Tibial nerve (tissue), 4 donors: Measurements from ENCODE around the gene ZSCAN2. TPM values are rescaled to one million over a fixed set of nuclear protein-coding genes. Genes with fewer than 3 reads are reported as not detected.

Experiments
- DNase-seq, 2 donors: peaks; one replicate each; pipeline ENCODE4 v3.0.0-alpha.2; 2019; ENCODE audit warnings: low spot score in 2 of 2
- H3K27ac ChIP-seq, 4 donors: fragments of 200-600 bp; sonication (generic) in 3 of 4; one replicate each; pipeline ENCODE4 v1.5.1; 2017 to 2019; ENCODE audit warnings: mild to moderate bottlenecking in 1 of 4
- H3K27me3 ChIP-seq, 2 donors: fragments of 200-600 bp; sonication (generic) in 1 of 2; one replicate each; pipeline versions ENCODE4 v1.5.1 to v1.6.0; 2017 to 2019
- H3K36me3 ChIP-seq, 3 donors: fragments of 200-600 bp; sonication (generic); one replicate each; pipeline ENCODE4 v1.5.1; 2018 to 2019
- H3K4me1 ChIP-seq, 4 donors: fragments of 200-600 bp; sonication (generic) in 3 of 4; one replicate each; pipeline ENCODE4 v1.5.1; 2017 to 2019
- H3K4me3 ChIP-seq, 4 donors: fragments of 200-600 bp; sonication (generic) in 3 of 4; one replicate each; pipeline ENCODE4 v1.5.1; 2017 to 2019; ENCODE audit warnings: mild to moderate bottlenecking in 1 of 4, moderate library complexity in 1 of 4
- H3K9me3 ChIP-seq, 4 donors: fragments of 200-600 bp; sonication (generic) in 3 of 4; one replicate each; pipeline ENCODE4 v1.5.1; 2017 to 2019
- EP300 ChIP-seq, 2 donors: sonication (generic); formaldehyde crosslinking; IDR thresholded peaks; one replicate each; pipeline ENCODE4 v1.6.1; 2017; ENCODE audit warnings: antibody characterized with exemption in 2 of 2, mild to moderate bottlenecking in 1 of 2
- POLR2A ChIP-seq, 2 donors: fragments of 450-650 bp; IDR thresholded peaks; one replicate each; pipeline ENCODE4 v1.6.1; 2017; ENCODE audit warnings: antibody characterized with exemption in 2 of 2, mild to moderate bottlenecking in 2 of 2, moderate library complexity in 2 of 2
- WGBS, 2 donors: methylation state at CpG; one replicate each; pipeline ENCODE4 v1.1.5; 2018; 5-methylcytosine and 5-hydroxymethylcytosine counted together
- total RNA-seq, 4 donors: library from RNA; depleted of rRNA; stranded (reverse); fragments of >200 nt; gene quantifications; one replicate each; pipeline ENCODE4 v1.1.0, GENCODE V29; 2016
- TF ChIP-seq, protein P1 (sequence below), 5 experiments: fragments of 200-600 bp in 3 of 5; fragments of 450-650 bp in 2 of 5; sonication (generic) in 3 of 5; IDR thresholded peaks; one replicate each; pipeline ENCODE4 v1.5.1; 2016 to 2019; ENCODE audit warnings: antibody characterized with exemption in 5 of 5, mild to moderate bottlenecking in 3 of 5, moderate library complexity in 2 of 5

The ZSCAN2 gene
- total RNA-seq, 4 donors from 2014 or later = 4.1 to 7.2 (median 5.2) TPM

DNA sequence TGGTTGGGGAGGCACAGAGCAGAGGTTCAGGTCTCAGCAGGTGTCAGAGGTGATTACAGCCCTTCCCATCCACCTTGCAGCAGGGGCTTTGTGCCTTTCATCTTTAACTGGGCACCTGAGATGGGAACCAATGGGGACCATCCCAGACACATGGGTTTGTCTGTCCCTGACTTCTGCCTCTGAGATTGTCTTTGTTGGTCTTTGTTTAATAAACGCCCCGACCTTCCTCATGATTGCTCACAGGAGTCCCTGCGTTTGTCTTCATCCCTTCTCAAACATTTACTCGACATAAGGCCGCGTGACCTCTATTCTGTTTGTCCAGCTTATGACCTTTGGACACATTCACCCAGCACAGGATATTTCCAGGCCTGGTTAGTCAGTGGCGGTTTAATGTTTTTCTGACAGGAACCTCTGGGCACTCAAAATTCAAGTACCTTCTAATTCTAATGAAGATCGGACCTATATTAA, 5.9 kb downstream of the ZSCAN2 start:
- peaks cover 0 to 11% (median 5%) of the 10 kb centered on the region in 4 donors for H3K4me1 ChIP-seq
- H3K4me3 ChIP-seq = no peak overlapping the region
- DNase-seq = no peak
- no peaks in the 10 kb centered on the region for H3K27me3 ChIP-seq
- 69 to 73% methylated on average over 8 of the region's 8 CpGs for WGBS, 2 donors
- TF ChIP-seq POLR2A (IDR thresholded peaks at IDR 0.05) = no peak
- TF ChIP-seq EP300 (IDR thresholded peaks at IDR 0.05) = no peak
- TF ChIP-seq, protein P1, sequence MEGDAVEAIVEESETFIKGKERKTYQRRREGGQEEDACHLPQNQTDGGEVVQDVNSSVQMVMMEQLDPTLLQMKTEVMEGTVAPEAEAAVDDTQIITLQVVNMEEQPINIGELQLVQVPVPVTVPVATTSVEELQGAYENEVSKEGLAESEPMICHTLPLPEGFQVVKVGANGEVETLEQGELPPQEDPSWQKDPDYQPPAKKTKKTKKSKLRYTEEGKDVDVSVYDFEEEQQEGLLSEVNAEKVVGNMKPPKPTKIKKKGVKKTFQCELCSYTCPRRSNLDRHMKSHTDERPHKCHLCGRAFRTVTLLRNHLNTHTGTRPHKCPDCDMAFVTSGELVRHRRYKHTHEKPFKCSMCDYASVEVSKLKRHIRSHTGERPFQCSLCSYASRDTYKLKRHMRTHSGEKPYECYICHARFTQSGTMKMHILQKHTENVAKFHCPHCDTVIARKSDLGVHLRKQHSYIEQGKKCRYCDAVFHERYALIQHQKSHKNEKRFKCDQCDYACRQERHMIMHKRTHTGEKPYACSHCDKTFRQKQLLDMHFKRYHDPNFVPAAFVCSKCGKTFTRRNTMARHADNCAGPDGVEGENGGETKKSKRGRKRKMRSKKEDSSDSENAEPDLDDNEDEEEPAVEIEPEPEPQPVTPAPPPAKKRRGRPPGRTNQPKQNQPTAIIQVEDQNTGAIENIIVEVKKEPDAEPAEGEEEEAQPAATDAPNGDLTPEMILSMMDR (IDR thresholded peaks at IDR 0.05) = no peak
- no peak overlapping the region for H3K27ac ChIP-seq
- H3K36me3 ChIP-seq = peaks cover 0 to 46% (median 0%) of the 10 kb centered on the region in 3 donors
- H3K9me3 ChIP-seq = no peaks in the 10 kb centered on the region

DNA sequence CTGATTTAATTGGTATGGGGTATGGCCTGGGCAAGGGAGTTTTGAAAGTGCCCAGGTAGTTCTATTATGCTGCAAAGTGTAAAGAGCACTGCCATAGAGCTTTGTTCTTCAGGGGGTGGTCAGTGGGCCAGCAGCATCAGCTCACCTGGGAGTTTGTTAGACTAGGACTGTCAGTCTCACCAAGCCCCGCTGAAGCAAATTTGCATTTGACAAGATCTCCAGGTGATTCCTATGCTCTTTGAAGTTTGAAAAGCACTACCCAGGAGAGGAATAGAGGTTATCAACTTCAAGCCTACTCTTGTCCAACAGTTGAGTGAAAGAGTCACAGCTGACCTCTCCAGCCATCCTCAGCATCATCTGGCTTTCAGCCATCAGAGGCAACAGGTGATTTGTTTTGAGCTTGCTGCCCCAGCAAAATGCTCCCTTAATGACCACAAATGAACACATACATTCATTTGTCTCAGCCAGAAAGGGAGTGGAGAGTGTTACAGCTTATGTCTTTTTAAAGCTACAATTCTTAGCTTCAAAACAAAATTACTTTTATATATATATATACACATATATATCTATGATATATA, 8.0 kb downstream of the ZSCAN2 start:
- no peak for DNase-seq
- no peaks in the 10 kb centered on the region for H3K4me1 ChIP-seq
- no peaks in the 10 kb centered on the region for H3K27me3 ChIP-seq
- TF ChIP-seq EP300 (IDR thresholded peaks at IDR 0.05) (no peak), POLR2A (IDR thresholded peaks at IDR 0.05) (no peak)
- TF ChIP-seq, protein P1 (IDR thresholded peaks at IDR 0.05) = no peak
- WGBS, 2 donors = 25 to 30% methylated on average over 1 of the region's 1 CpG
- H3K9me3 ChIP-seq = no peaks in the 10 kb centered on the region
- H3K36me3 ChIP-seq = peaks cover 0 to 42% (median 0%) of the 10 kb centered on the region in 3 donors
- H3K27ac ChIP-seq = no peak overlapping the region
- H3K4me3 ChIP-seq = no peak overlapping the region

DNA sequence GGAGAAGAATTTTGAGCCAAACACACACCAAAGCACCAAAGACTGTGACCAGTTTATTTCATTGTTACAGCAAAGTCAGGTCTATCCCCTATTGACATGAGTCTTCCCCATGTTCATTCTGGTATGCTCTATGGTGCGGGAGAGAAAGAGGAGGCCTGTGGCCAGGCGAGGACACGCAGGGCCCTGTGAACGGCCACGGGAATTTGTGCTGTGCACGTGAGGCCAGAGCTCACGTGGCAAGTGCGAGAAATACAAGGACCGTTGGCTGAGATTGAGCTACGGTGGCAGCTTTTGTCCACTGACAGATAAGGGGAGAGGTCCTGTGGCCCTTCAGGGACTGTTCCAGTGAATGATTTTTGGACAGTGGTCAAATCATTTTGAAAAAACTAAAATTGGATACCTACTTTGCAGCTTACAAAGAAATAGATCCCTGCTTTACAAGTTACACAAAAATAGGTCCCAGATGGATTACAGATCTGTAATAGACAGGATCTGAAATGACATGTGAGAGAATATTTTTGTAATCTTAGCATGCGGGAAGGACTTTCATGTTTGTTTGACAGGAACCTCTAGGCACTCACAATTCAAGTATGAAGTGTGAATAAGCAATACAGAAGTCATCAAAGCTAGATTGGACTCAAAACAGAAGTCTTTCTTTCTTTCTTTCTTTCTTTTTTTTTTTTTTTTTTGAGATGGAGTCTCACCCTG, 9.2 kb downstream of the ZSCAN2 start:
- WGBS, 2 donors = 85 to 91% methylated on average over 11 of the region's 11 CpGs
- DNase-seq = no peak
- H3K9me3 ChIP-seq = no peaks in the 10 kb centered on the region
- no peak overlapping the region for H3K27ac ChIP-seq
- no peak overlapping the region for H3K4me3 ChIP-seq
- H3K27me3 ChIP-seq = no peaks in the 10 kb centered on the region
- no peaks in the 10 kb centered on the region for H3K4me1 ChIP-seq
- TF ChIP-seq POLR2A (IDR thresholded peaks at IDR 0.05) (no peak), EP300 (IDR thresholded peaks at IDR 0.05) (no peak)
- TF ChIP-seq, protein P1 (IDR thresholded peaks at IDR 0.05) = no peak
- H3K36me3 ChIP-seq = peaks cover 0 to 36% (median 0%) of the 10 kb centered on the region in 3 donors

DNA sequence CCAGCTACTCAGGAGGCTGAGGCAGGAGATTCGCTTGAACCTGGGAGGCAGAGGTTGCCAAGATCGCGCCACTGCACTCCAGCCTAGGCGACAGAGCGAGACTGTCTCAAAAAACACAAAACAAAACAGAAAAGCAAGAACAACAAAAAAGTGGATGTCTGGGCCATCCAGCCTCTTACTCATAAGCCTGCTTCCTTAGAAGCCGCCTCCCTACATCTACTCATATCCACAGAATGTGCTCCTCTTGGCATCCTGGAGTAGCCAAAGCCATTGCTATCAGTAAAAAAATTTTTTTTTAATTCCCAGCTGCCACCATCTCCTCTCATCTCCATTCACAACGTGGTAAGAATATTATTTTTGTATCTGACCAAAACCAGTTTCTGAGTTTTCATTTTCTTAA, 10.8 kb downstream of the ZSCAN2 start:
- Histone ChIP-seq H3K4me1 (no peaks in the 10 kb centered on the region), H3K27me3 (no peaks in the 10 kb centered on the region), H3K36me3 (peaks cover 0 to 24% (median 0%) of the 10 kb centered on the region in 3 donors), H3K9me3 (no peaks in the 10 kb centered on the region), H3K27ac (no peak overlapping the region), H3K4me3 (no peak overlapping the region)
- 93 to 94% methylated on average over 7 of the region's 7 CpGs for WGBS, 2 donors
- DNase-seq = no peak
- TF ChIP-seq EP300 (IDR thresholded peaks at IDR 0.05) (no peak), POLR2A (IDR thresholded peaks at IDR 0.05) (no peak)
- TF ChIP-seq, protein P1 (IDR thresholded peaks at IDR 0.05) = no peak

DNA sequence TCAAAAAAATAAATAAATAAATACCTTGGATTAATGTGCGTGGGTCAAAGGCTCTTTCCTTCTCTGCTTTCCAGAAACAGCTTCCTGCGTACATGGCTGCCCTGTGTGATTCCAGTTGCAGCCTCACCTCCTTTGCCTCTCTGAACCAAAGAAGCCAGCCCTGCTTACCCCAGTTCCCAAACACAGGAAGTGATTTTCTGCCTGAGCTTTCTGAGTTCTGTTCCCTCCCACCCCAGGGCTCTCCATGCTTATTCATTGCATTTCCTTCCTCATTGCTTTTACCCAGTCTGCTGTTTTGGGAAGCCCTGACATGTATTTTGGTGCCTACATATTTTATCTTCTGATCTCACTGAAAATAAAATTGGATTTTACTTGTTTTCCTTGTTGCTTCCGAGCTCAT, 15.4 kb downstream of the ZSCAN2 start:
- Histone ChIP-seq H3K4me3 (no peak overlapping the region), H3K4me1 (no peaks in the 10 kb centered on the region), H3K36me3 (peaks cover 1 to 39% (median 8%) of the 10 kb centered on the region in 3 donors), H3K27ac (no peak overlapping the region), H3K27me3 (no peaks in the 10 kb centered on the region), H3K9me3 (peaks cover 0 to 10% (median under 1%) of the 10 kb centered on the region in 4 donors)
- 83 to 88% methylated on average over 3 of the region's 3 CpGs for WGBS, 2 donors
- DNase-seq = no peak
- TF ChIP-seq, protein P1 (IDR thresholded peaks at IDR 0.05) = no peak
- TF ChIP-seq POLR2A (IDR thresholded peaks at IDR 0.05) (no peak), EP300 (IDR thresholded peaks at IDR 0.05) (no peak)
